GM23338 (cell line): ENCODE data around the gene ZNF282. TPM values are rescaled to one million over a fixed set of nuclear protein-coding genes. Genes with fewer than 3 reads are reported as not detected.

Experiments
- ATAC-seq: fragments of 200-7000 bp; cut with Tn5 transposase; 3 replicates; pipeline ENCODE4 v1.9.1; 2020
- DNase-seq: peaks from one replicate; pipeline ENCODE4 v3.0.0-alpha.2; 2015; ENCODE audit warnings: low spot score
- H2AFZ ChIP-seq: fragments of 200-600 bp; sonication (generic); 2 replicates; pipeline ENCODE4 v1.8.0; 2016; ENCODE audit warnings: antibody characterized with exemption, mild to moderate bottlenecking, moderate library complexity
- H3F3A ChIP-seq: fragments of 200-600 bp; sonication (generic); replicated peaks from 2 replicates; pipeline ENCODE4 v1.8.0; 2017; ENCODE audit warnings: antibody characterized with exemption, mixed run types, low read depth
- H3K27ac ChIP-seq: fragments of 200-600 bp; sonication (generic); 2 replicates; pipeline ENCODE4 v1.6.1; 2016; ENCODE audit warnings: low read depth
- H3K27me3 ChIP-seq: fragments of 200-600 bp; sonication (generic); 2 replicates; pipeline ENCODE4 v1.8.0; 2016; ENCODE audit warnings: mild to moderate bottlenecking, mixed run types, moderate library complexity; ENCODE audit not compliant: insufficient read depth
- H3K36me3 ChIP-seq: fragments of 200-600 bp; sonication (generic); 2 replicates; pipeline ENCODE4 v1.8.0; 2016; ENCODE audit warnings: mild to moderate bottlenecking; ENCODE audit not compliant: insufficient read depth
- H3K4me1 ChIP-seq: fragments of 200-600 bp; sonication (generic); 2 replicates; pipeline ENCODE4 v1.8.0; 2016; ENCODE audit warnings: mild to moderate bottlenecking, moderate library complexity; ENCODE audit not compliant: insufficient read depth
- H3K4me2 ChIP-seq: fragments of 200-600 bp; sonication (generic); 2 replicates; pipeline ENCODE4 v1.7.1; 2017; ENCODE audit warnings: mixed run types
- H3K4me3 ChIP-seq: fragments of 200-600 bp; sonication (generic); 2 replicates; pipeline ENCODE4 v1.6.1; 2016; ENCODE audit warnings: mixed run types
- H3K79me2 ChIP-seq: fragments of 200-600 bp; sonication (generic); replicated peaks from 2 replicates; pipeline ENCODE4 v1.8.0; 2017; ENCODE audit warnings: mild to moderate bottlenecking; ENCODE audit not compliant: insufficient read depth
- H3K9me2 ChIP-seq: fragments of 200-600 bp; sonication (generic); 2 replicates; pipeline ENCODE4 v1.8.0; 2017; ENCODE audit not compliant: insufficient read depth
- H4K20me1 ChIP-seq: fragments of 200-600 bp; sonication (generic); replicated peaks from 2 replicates; pipeline ENCODE4 v1.8.0; 2017; ENCODE audit warnings: mild to moderate bottlenecking; ENCODE audit not compliant: insufficient read depth
- H3K27ac Mint-ChIP-seq: 2 replicates; pipeline ENCODE4 v1.8.0; 2020; ENCODE audit warnings: inconsistent platforms, mild to moderate bottlenecking, moderate library complexity, mixed read lengths
- H3K27me3 Mint-ChIP-seq: 3 replicates; pipeline ENCODE4 v1.8.0; 2022; ENCODE audit warnings: low read depth, mild to moderate bottlenecking, moderate library complexity, mixed read lengths, inconsistent platforms; ENCODE audit not compliant: insufficient read depth, poor library complexity
- H3K36me3 Mint-ChIP-seq: 3 replicates; pipeline ENCODE4 v1.8.0; 2021; ENCODE audit warnings: low read depth, mild to moderate bottlenecking, inconsistent platforms, moderate library complexity, mixed read lengths
- H3K4me1 Mint-ChIP-seq: 3 replicates; pipeline ENCODE4 v1.8.0; 2020; ENCODE audit warnings: mild to moderate bottlenecking, inconsistent platforms, mixed read lengths
- H3K4me3 Mint-ChIP-seq: 3 replicates; pipeline ENCODE4 v1.8.0; 2021; ENCODE audit warnings: moderate library complexity, mild to moderate bottlenecking, inconsistent platforms, mixed read lengths
- H3K9me3 Mint-ChIP-seq: 3 replicates; pipeline ENCODE4 v1.8.0; 2020; ENCODE audit warnings: moderate library complexity, mild to moderate bottlenecking, inconsistent platforms, mixed read lengths
- CTCF ChIP-seq, 2 experiments: fragments of 200-600 bp in 1 of 2; sonication (generic) in 1 of 2; conservative IDR thresholded peaks; 2 replicates each; pipeline versions ENCODE4 v1.5.1 to v1.6.1; 2016 to 2017; ENCODE audit warnings: antibody characterized with exemption in 2 of 2, low read depth in 2 of 2, mild to moderate bottlenecking in 2 of 2, moderate library complexity in 1 of 2
- EZH2 ChIP-seq: fragments of 200-600 bp; sonication (generic); IDR thresholded peaks from one replicate; pipeline ENCODE4 v1.8.0; 2017; ENCODE audit warnings: antibody characterized with exemption, mild to moderate bottlenecking, low read depth; ENCODE audit not compliant: unreplicated experiment
- EZH2phosphoT487 ChIP-seq: fragments of 200-600 bp; sonication (generic); IDR thresholded peaks from one replicate; pipeline ENCODE4 v1.8.1; 2018; ENCODE audit warnings: antibody characterized with exemption; ENCODE audit not compliant: unreplicated experiment
- JUNB ChIP-seq: IDR thresholded peaks from one replicate; pipeline ENCODE4 v1.6.1; 2016; ENCODE audit warnings: antibody characterized with exemption; ENCODE audit not compliant: unreplicated experiment
- POLR2AphosphoS5 ChIP-seq: IDR thresholded peaks from 2 replicates; pipeline ENCODE4 v1.6.1; 2016; ENCODE audit warnings: antibody characterized with exemption, low read depth
- REST ChIP-seq: IDR thresholded peaks from one replicate; pipeline ENCODE4 v1.6.1; 2018; ENCODE audit warnings: antibody characterized with exemption; ENCODE audit not compliant: unreplicated experiment
- STAT1 ChIP-seq: IDR thresholded peaks from one replicate; pipeline ENCODE4 v1.6.1; 2016; ENCODE audit warnings: antibody characterized with exemption; ENCODE audit not compliant: unreplicated experiment
- ZNF114 ChIP-seq: fragments of 250-450 bp; sonication (Bioruptor Pico); IDR thresholded peaks from 2 replicates; pipeline ENCODE4 v1.5.0; 2020; ENCODE audit warnings: mild to moderate bottlenecking, moderate library complexity
- ZNF331 ChIP-seq: fragments of 250-450 bp; sonication (Bioruptor Pico); IDR thresholded peaks from 2 replicates; pipeline ENCODE4 v1.5.0; 2020; ENCODE audit warnings: low read depth, mild to moderate bottlenecking, moderate library complexity
- polyA plus RNA-seq: library from polyadenylated mRNA; unstranded; fragments of >200 nt; fragmentation: Nextera tagmentation; extraction: Ambion mirVana; gene quantifications from 2 replicates; pipeline ENCODE4 v1.2.1, GENCODE V29; 2016
- total RNA-seq: library from RNA; depleted of rRNA; stranded (reverse); fragments of >200 nt; shearing (Covaris generic); gene quantifications from 2 replicates; pipeline ENCODE4 v1.2.3, GENCODE V29; 2014
- TF ChIP-seq, protein P1 (sequence below): fragments of 250-450 bp; sonication (Bioruptor Pico); IDR thresholded peaks from 2 replicates; pipeline ENCODE4 v1.5.0; 2020; ENCODE audit warnings: mild to moderate bottlenecking, moderate library complexity

ZNF282 gene
- total and polyA plus RNA-seq, 2 experiments from 2014 or later: 7.2 to 36.3 TPM

GRCh38 chr7:149223176-149223575 lies 27.8 kb downstream of the ZNF282 start (continued):
- TF ChIP-seq, protein P1, sequence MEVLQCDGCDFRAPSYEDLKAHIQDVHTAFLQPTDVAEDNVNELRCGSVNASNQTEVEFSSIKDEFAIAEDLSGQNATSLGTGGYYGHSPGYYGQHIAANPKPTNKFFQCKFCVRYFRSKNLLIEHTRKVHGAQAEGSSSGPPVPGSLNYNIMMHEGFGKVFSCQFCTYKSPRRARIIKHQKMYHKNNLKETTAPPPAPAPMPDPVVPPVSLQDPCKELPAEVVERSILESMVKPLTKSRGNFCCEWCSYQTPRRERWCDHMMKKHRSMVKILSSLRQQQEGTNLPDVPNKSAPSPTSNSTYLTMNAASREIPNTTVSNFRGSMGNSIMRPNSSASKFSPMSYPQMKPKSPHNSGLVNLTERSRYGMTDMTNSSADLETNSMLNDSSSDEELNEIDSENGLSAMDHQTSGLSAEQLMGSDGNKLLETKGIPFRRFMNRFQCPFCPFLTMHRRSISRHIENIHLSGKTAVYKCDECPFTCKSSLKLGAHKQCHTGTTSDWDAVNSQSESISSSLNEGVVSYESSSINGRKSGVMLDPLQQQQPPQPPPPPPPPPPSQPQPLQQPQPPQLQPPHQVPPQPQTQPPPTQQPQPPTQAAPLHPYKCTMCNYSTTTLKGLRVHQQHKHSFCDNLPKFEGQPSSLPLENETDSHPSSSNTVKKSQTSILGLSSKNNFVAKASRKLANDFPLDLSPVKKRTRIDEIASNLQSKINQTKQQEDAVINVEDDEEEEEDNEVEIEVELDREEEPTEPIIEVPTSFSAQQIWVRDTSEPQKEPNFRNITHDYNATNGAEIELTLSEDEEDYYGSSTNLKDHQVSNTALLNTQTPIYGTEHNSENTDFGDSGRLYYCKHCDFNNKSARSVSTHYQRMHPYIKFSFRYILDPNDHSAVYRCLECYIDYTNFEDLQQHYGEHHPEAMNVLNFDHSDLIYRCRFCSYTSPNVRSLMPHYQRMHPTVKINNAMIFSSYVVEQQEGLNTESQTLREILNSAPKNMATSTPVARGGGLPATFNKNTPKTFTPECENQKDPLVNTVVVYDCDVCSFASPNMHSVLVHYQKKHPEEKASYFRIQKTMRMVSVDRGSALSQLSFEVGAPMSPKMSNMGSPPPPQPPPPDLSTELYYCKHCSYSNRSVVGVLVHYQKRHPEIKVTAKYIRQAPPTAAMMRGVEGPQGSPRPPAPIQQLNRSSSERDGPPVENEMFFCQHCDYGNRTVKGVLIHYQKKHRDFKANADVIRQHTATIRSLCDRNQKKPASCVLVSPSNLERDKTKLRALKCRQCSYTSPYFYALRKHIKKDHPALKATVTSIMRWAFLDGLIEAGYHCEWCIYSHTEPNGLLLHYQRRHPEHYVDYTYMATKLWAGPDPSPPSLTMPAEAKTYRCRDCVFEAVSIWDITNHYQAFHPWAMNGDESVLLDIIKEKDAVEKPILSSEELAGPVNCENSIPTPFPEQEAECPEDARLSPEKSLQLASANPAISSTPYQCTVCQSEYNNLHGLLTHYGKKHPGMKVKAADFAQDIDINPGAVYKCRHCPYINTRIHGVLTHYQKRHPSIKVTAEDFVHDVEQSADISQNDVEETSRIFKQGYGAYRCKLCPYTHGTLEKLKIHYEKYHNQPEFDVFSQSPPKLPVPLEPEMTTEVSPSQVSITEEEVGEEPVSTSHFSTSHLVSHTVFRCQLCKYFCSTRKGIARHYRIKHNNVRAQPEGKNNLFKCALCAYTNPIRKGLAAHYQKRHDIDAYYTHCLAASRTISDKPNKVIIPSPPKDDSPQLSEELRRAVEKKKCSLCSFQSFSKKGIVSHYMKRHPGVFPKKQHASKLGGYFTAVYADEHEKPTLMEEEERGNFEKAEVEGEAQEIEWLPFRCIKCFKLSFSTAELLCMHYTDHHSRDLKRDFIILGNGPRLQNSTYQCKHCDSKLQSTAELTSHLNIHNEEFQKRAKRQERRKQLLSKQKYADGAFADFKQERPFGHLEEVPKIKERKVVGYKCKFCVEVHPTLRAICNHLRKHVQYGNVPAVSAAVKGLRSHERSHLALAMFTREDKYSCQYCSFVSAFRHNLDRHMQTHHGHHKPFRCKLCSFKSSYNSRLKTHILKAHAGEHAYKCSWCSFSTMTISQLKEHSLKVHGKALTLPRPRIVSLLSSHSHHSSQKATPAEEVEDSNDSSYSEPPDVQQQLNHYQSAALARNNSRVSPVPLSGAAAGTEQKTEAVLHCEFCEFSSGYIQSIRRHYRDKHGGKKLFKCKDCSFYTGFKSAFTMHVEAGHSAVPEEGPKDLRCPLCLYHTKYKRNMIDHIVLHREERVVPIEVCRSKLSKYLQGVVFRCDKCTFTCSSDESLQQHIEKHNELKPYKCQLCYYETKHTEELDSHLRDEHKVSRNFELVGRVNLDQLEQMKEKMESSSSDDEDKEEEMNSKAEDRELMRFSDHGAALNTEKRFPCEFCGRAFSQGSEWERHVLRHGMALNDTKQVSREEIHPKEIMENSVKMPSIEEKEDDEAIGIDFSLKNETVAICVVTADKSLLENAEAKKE (CRISPR knock-in tag): no peak
- TF ChIP-seq JUNB (no peak), ZNF331 (no peak), REST (no peak)

DNA sequence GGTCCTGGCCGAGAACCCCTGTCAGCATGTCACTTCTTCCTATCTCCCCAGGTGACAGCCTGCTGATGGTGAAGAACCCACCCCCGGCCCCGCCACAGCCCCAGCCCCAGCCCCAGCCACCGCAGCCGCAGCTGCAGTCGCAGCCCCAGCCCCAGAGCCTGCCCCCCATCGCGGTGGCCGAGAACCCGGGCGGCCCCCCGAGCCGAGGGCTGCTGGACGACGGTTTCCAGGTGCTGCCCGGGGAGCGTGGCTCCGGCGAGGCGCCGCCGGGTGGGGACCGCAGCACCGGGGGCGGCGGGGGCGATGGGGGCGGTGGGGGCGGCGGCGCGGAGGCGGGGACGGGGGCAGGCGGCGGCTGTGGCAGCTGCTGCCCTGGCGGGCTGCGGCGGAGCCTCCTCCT lies 28.4 kb downstream of the ZNF282 start:
- no peak for DNase-seq
- Mint-ChIP-seq H3K27me3 (peaks cover 11% of the 10 kb centered on the region), H3K4me1 (peaks cover 7% of the 10 kb centered on the region), H3K27ac (no peak overlapping the region), H3K4me3 (no peak overlapping the region), H3K9me3 (no peaks in the 10 kb centered on the region), H3K36me3 (peaks cover 39% of the 10 kb centered on the region)
- no peaks in the 10 kb centered on the region; the same call in 1 of the 2 replicates for H4K20me1 ChIP-seq
- H3K36me3 ChIP-seq: no peaks in the 10 kb centered on the region
- no peaks in the 10 kb centered on the region for H3K9me2 ChIP-seq
- H3K27ac ChIP-seq: no peak overlapping the region
- H3K4me2 ChIP-seq: no peak overlapping the region
- ATAC-seq: no peak
- no peak overlapping the region for H2AFZ ChIP-seq
- peaks cover 5% of the 10 kb centered on the region; the same call in 1 of the 2 replicates for H3F3A ChIP-seq
- no peaks in the 10 kb centered on the region for H3K27me3 ChIP-seq
- no peak overlapping the region for H3K4me3 ChIP-seq
- no peaks in the 10 kb centered on the region for H3K79me2 ChIP-seq
- no peaks in the 10 kb centered on the region for H3K4me1 ChIP-seq
- no peak for TF ChIP-seq EZH2phosphoT487
- no peak for TF ChIP-seq POLR2AphosphoS5
- TF ChIP-seq EZH2: no peak
- no peak for TF ChIP-seq ZNF114
- TF ChIP-seq STAT1: no peak
- no peak for TF ChIP-seq REST
- no peak for TF ChIP-seq CTCF (conservative IDR thresholded peaks at IDR 0.05; ENCODE audit: low read depth in 2 of 2)
